Muscle layer of duodenum (tissue), 2 donors: ENCODE measurements around the gene MLLT3.
"Not testable (repeated sequence)": the region's sequence is repeated elsewhere in the genome, so short reads cannot be mapped to it uniquely, and the experiment has no call there.

Experiments
- H3K27ac ChIP-seq: one replicate; pipeline ENCODE4 v1.7.0; 2013; ENCODE audit warnings: mild to moderate bottlenecking, low read length
- H3K27me3 ChIP-seq: one replicate; pipeline ENCODE4 v1.7.0; 2013; ENCODE audit warnings: low read depth, mild to moderate bottlenecking, control low read depth, low read length
- H3K36me3 ChIP-seq, 2 donors: one replicate each; pipeline ENCODE4 v1.7.0; 2013; ENCODE audit warnings: low read length in 2 of 2, control low read depth in 1 of 2, mild to moderate bottlenecking in 1 of 2; ENCODE audit not compliant: insufficient read depth in 2 of 2, control insufficient read depth in 1 of 2
- H3K4me1 ChIP-seq, 2 donors: one replicate each; pipeline ENCODE4 v1.7.0; 2013; ENCODE audit warnings: low read length in 2 of 2, mild to moderate bottlenecking in 2 of 2, control low read depth in 1 of 2, moderate library complexity in 1 of 2; ENCODE audit not compliant: insufficient read depth in 2 of 2, control insufficient read depth in 1 of 2
- H3K4me3 ChIP-seq, 2 donors: one replicate each; pipeline ENCODE4 v1.7.0; 2013; ENCODE audit warnings: low read length in 2 of 2, low read depth in 1 of 2, mild to moderate bottlenecking in 1 of 2
- H3K9me3 ChIP-seq, 2 donors: one replicate each; pipeline ENCODE4 v1.7.0; 2013; ENCODE audit warnings: low read length in 2 of 2, control low read depth in 1 of 2, mild to moderate bottlenecking in 1 of 2; ENCODE audit not compliant: control insufficient read depth in 1 of 2
- donor health status: healthy.

MLLT3 gene

DNA sequence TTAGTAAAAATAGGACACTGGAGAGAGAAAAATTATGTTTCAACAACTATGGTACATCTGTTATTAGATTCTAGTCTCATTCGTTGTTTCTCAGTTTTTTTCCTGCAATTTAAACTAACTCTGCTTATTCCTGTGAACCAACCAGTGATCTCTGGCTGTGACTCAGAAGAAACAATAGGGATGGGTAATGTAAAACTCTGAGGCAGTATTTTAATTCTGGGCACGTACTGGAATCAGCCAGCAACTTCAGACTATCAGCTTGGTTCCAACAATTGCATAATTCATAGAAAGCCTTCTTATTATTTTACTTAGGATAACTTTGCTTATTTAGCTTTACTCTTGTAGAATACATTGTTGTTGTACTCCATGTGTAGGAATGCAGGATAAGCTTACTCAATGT lies 28.8 kb downstream of the MLLT3 start:
- H3K4me3 ChIP-seq, result no peak overlapping the region
- H3K36me3 ChIP-seq, result no peaks in the 10 kb centered on the region
- peaks cover 0 to 12% of the 10 kb centered on the region in 2 donors for H3K4me1 ChIP-seq
- no peak overlapping the region for H3K27ac ChIP-seq
- no peaks in the 10 kb centered on the region for H3K9me3 ChIP-seq
- no peaks in the 10 kb centered on the region for H3K27me3 ChIP-seq

DNA sequence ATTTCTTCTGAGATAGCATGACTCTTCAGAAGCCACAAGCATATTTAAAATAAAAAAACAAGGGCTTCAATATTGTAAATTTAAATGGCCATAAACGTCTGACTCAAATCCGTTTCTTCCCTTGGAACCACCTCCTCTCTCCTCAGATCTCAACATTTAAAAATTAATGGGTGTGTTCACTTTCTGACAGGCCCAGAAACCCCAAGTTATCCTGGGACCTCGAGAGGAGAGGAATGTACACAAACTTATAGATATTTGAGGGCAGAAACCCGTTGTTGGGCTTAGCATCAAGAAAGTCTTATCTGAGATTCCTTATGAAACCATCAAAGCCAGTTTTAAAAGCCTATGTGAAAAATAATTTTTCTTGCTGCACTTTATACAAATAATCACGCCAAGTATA lies 29.2 kb downstream of the MLLT3 start:
- Histone ChIP-seq H3K27me3 (no peaks in the 10 kb centered on the region), H3K36me3 (no peaks in the 10 kb centered on the region), H3K9me3 (no peaks in the 10 kb centered on the region), H3K4me1 (peaks cover 0 to 12% of the 10 kb centered on the region in 2 donors), H3K27ac (no peak overlapping the region), H3K4me3 (no peak overlapping the region)

DNA sequence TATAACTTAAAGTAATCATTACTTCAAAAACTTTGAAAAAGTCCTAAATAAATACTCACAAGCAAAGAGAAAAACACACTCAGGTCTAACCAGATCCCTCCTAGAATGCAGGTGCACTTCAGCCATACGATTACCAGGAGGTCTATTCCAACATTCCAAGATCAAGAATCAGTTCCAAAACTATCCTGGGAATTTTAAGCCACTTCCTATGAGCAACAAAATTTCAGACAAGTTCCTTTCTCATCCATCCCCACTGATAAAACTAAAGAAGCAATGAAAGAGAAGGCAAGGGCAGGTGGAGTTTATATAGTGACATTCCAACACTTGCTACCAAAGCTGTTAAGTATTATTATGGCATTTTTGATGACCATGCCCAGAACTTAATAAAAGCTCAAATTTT lies 29.6 kb downstream of the MLLT3 start:
- no peaks in the 10 kb centered on the region for H3K9me3 ChIP-seq
- H3K27ac ChIP-seq, result no peak overlapping the region
- no peaks in the 10 kb centered on the region for H3K36me3 ChIP-seq
- no peaks in the 10 kb centered on the region for H3K27me3 ChIP-seq
- H3K4me3 ChIP-seq, result no peak overlapping the region
- peaks cover 0 to 9% of the 10 kb centered on the region in 2 donors for H3K4me1 ChIP-seq

DNA sequence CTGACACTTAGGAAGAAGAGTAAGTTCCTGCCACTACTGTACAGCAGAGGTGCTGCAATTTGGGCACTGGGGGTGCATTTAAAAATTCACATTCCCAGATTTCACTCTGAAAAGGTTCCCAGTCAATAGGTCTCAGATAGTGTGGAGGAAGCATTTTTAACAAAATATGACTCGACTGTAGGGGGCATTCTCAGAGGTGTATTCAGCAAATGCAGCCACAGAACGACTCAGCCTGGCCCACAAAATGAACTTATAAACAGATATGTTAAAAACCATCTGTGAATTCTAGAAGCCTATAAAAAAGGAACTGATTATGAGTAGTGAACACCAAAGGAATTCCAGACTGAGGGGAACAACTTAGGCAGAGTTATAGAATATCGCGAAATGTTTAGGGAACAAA lies 31.1 kb downstream of the MLLT3 start:
- H3K36me3 ChIP-seq, result no peaks in the 10 kb centered on the region
- H3K9me3 ChIP-seq, result no peaks in the 10 kb centered on the region
- no peaks in the 10 kb centered on the region for H3K27me3 ChIP-seq
- H3K27ac ChIP-seq, result no peak overlapping the region
- H3K4me1 ChIP-seq, result peaks cover 0 to 9% of the 10 kb centered on the region in 2 donors
- no peak overlapping the region for H3K4me3 ChIP-seq

DNA sequence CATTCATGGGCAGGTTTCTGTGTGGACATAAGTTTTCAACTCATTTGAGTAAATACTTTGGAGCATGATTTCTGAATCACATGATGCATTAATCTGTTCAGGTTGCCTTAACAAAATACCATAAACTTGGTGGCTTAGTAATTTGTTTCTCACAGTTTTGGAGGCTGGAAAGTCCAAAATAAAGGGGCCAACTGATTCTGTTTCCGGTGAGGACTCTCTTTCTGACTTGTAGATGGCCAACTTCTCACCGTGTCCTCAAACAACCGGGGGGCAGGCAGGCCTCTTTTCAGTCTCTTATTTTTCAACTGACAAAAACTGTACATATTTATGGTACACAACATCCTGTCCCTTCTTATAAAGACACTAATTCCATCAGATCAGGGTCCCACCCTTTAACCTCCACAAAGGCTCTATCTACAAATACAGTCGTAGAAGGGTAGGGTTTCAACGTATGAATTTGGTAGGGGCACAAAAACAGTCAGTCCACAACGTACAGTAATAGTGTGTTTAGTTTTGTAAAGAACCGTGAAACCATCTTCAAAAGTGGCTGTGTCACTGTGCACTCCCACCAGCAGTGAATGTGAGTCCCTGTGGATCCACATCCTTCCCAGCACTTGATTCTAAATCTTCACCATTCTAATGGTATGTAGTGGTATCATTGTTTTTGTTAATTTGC lies 37.2 kb downstream of the MLLT3 start:
- Histone ChIP-seq H3K9me3 (no peaks in the 10 kb centered on the region), H3K4me1 (no peaks in the 10 kb centered on the region), H3K36me3 (no peaks in the 10 kb centered on the region), H3K4me3 (no peak overlapping the region), H3K27me3 (no peaks in the 10 kb centered on the region), H3K27ac (no peak overlapping the region)

DNA sequence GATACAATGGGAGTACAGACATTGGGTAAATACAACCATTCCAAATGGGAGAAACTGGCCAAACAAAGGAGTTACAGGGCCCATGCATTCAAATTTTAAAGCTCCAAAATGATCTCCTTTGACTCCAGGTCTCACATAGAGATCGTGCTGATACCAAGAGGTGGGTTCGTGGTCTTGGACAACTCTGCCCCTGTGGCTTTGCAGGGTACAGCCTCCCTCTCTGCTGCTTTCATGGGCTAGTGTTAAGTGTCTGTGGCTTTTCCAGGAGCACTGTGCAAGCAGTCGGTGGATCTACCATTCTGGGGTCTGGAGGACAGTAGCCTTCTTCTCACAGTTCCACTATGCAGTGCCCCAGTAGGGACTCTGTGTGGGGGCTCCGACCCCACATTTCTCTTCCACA lies 39.2 kb downstream of the MLLT3 start:
- not testable (repeated sequence) for H3K9me3 ChIP-seq, H3K4me1 ChIP-seq, H3K36me3 ChIP-seq, H3K27me3 ChIP-seq, H3K27ac ChIP-seq, H3K4me3 ChIP-seq

DNA sequence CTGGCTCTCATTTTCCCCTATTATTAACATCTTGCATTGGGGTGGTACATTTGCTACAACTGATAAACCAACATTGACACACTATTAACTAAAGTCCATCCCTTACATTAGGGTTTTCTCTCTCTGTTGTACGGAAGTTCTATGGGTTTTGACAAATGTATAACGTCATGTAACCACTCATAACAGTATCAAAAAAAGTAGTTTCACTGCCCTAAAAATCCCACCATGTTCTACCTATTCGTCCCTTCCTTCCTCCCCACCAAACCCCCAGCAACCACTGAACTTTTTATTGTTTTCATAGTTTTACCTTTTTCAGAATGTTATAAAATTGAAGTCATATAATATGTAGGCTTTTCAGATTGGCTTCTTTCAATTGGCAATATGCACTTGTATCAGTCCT lies 40.1 kb downstream of the MLLT3 start:
- H3K27me3 ChIP-seq, result no peaks in the 10 kb centered on the region
- no peak overlapping the region for H3K4me3 ChIP-seq
- no peaks in the 10 kb centered on the region for H3K9me3 ChIP-seq
- no peaks in the 10 kb centered on the region for H3K36me3 ChIP-seq
- H3K27ac ChIP-seq, result no peak overlapping the region
- H3K4me1 ChIP-seq, result no peaks in the 10 kb centered on the region

DNA sequence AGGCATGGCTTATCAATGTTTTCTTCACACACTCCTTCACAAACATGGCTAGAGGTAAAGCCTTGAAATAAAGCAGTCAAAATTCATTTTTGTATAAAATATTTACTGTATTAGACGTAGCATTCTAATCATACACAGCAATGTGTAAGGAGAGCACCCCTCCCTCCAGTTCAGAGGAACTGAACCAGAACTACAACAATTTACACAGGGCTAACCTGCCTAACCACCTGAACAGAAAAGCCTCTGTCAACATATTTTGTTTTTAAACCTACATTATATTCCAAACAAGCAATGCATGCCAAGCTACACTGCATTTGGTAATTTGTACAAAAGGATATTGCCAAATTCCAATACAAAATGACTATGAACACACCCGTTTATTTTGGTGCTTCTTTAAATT lies 41.6 kb downstream of the MLLT3 start:
- peaks cover 2 to 4% of the 10 kb centered on the region in 2 donors for H3K9me3 ChIP-seq
- H3K27me3 ChIP-seq, result no peaks in the 10 kb centered on the region
- no peaks in the 10 kb centered on the region for H3K36me3 ChIP-seq
- no peak overlapping the region for H3K4me3 ChIP-seq
- H3K4me1 ChIP-seq, result no peaks in the 10 kb centered on the region
- no peak overlapping the region for H3K27ac ChIP-seq

DNA sequence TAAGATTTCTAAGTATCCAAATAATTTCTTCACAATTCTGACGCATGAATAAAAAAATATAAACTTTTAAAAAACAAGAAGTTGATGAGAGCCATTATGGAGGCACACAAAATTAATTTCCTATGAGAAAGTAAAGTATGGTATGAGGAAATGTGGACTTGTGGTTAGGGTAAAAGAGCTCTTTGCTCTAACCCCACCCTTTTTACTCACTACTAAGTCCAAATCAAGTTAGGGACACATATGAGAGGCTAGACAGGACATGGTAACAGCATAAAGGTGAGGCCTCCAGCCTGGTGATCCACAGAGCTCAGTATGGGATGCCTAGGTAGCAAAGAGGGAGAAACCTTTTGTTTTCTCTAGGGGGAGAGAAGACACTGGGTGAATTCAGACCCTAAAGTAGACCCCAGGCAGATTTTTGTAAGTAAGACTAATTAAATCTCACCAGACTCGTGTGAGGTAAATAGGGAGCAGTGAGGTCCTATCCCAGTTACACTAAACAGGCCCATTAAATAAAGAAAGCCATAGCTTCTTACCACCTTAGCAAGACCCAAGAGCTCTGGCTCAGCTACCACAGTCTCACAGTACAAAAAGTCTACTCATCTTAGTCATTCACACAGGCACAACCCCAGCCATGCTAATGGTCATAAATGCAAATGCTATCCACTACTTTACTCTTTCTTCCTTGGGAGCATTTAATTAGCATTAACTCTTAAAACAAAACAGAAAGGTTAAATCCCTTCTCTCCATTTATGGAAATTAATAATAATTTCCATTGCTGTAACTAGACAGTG lies 42.6 kb downstream of the MLLT3 start:
- H3K27me3 ChIP-seq, result no peaks in the 10 kb centered on the region
- H3K27ac ChIP-seq, result no peak overlapping the region

DNA sequence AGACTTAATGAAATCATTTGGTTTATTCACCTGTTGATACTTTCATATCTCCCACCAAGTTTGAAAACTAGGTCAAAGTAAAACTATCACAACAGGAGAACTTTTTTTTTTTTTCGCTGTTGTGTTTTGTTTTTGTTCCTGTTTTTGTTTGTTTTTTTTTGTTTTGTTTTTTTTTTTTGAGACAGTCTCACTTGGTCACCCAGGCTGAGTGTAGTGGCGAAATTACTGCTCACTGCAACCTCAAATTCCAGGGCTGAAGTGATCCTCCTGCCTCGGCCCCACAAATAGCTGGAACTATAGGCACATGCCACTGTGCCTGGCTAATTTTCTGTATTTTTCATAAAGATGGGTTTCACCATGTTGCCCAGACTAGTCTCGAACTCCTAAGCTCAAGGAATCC lies 49.3 kb downstream of the MLLT3 start:
- no peaks in the 10 kb centered on the region for H3K27me3 ChIP-seq
- H3K4me1 ChIP-seq, result peaks cover 5 to 33% of the 10 kb centered on the region in 2 donors
- H3K27ac ChIP-seq, result no peak overlapping the region
- no peak overlapping the region for H3K4me3 ChIP-seq
- H3K36me3 ChIP-seq, result no peaks in the 10 kb centered on the region
- H3K9me3 ChIP-seq, result peaks cover 4 to 5% of the 10 kb centered on the region in 2 donors

More for the DNA sequence above, 42.6 kb downstream of the MLLT3 start:
- Histone ChIP-seq H3K4me3 (no peak overlapping the region), H3K36me3 (no peaks in the 10 kb centered on the region), H3K9me3 (peaks cover 4 to 5% of the 10 kb centered on the region in 2 donors), H3K4me1 (no peaks in the 10 kb centered on the region)

DNA sequence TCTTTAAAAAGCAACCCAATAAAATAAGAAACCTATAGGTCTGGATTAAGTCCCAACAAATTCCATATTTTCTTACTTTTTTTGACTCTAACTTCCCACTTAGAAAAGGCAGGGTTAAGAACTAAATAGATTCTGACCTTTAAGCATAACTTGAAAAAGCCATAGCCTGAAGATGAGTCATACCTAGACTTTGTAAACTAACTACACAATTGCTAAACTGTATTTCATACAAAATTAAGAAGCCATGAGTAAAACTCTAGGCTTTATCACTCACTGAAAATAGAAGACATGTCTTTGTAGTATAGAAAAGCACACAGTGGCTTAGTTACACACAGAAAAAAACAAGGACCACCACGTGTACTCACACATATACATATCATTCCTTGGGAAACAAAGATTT lies 51.5 kb downstream of the MLLT3 start:
- Histone ChIP-seq H3K4me1 (peaks cover 5 to 33% of the 10 kb centered on the region in 2 donors), H3K9me3 (peaks cover 0 to 4% of the 10 kb centered on the region in 2 donors), H3K27me3 (no peaks in the 10 kb centered on the region), H3K27ac (peak overlapping the region; percentile 49), H3K4me3 (peak overlapping the region in 1 of 2 donors; percentile 2), H3K36me3 (no peaks in the 10 kb centered on the region)
